ENCODE data around the gene FRMPD4. TPM values are rescaled to one million over a fixed set of nuclear protein-coding genes. Genes with fewer than 3 reads are reported as not detected.

The FRMPD4 gene
- total and polyA plus RNA-seq, 2 donors from 2014 or later, result not detected

GRCh38 chrX:12139934-12140611 lies 1.8 kb downstream of the FRMPD4 start:
- H3K36me3 ChIP-seq (ENCODE audit: control insufficient read depth in 2 of 3, insufficient read depth in 3 of 3, low read length in 3 of 3), result no peaks in the 10 kb centered on the region
- no peaks in the 10 kb centered on the region for H3K9me3 ChIP-seq (ENCODE audit: control insufficient read depth in 2 of 3, insufficient read depth in 1 of 3, low read length in 3 of 3)
- peaks cover 24% of the 10 kb centered on the region for H3K27me3 ChIP-seq (ENCODE audit: control insufficient read depth, insufficient read depth, low read length)
- H3K9ac ChIP-seq (ENCODE audit: low read length in 3 of 3), result no peak overlapping the region
- no peak for TF ChIP-seq CTCF (IDR thresholded peaks at IDR 0.05; ENCODE audit: borderline replicate concordance, extremely low read depth, insufficient read depth)
- DNase-seq (no peak), FAIRE-seq (no peak)
- intact Hi-C loops (cut with DNase I), result no loop called here
- H3K4me1 ChIP-seq (ENCODE audit: control insufficient read depth in 2 of 3, insufficient read depth in 2 of 3, low read depth in 1 of 3, low read length in 3 of 3), result no peaks in the 10 kb centered on the region
- H3K4me3 ChIP-seq (ENCODE audit: low read length in 3 of 3), result no peak overlapping the region
- H3K27ac ChIP-seq (ENCODE audit: low read depth in 2 of 2, low read length in 2 of 2), result no peak overlapping the region

GRCh38 chrX:12141511-12141910 lies 3.2 kb downstream of the FRMPD4 start:
- H3K36me3 ChIP-seq (ENCODE audit: control insufficient read depth in 2 of 3, insufficient read depth in 3 of 3, low read length in 3 of 3), result no peaks in the 10 kb centered on the region
- intact Hi-C loops (cut with DNase I), result no loop called here
- no peaks in the 10 kb centered on the region for H3K9me3 ChIP-seq (ENCODE audit: control insufficient read depth in 2 of 3, insufficient read depth in 1 of 3, low read length in 3 of 3)
- H3K9ac ChIP-seq (ENCODE audit: low read length in 3 of 3), result no peak overlapping the region
- peaks cover 18% of the 10 kb centered on the region for H3K27me3 ChIP-seq (ENCODE audit: control insufficient read depth, insufficient read depth, low read length)
- H3K27ac ChIP-seq (ENCODE audit: low read depth in 2 of 2, low read length in 2 of 2), result no peak overlapping the region
- H3K4me1 ChIP-seq (ENCODE audit: control insufficient read depth in 2 of 3, insufficient read depth in 2 of 3, low read depth in 1 of 3, low read length in 3 of 3), result no peaks in the 10 kb centered on the region
- FAIRE-seq (no peak), DNase-seq (no peak)
- TF ChIP-seq CTCF (IDR thresholded peaks at IDR 0.05; ENCODE audit: borderline replicate concordance, extremely low read depth, insufficient read depth), result no peak
- no peak overlapping the region for H3K4me3 ChIP-seq (ENCODE audit: low read length in 3 of 3)

- FAIRE-seq, result no peak
These were observed 4.4 kb downstream of the FRMPD4 start for GRCh38 chrX:12142661-12143060.

More at GRCh38 chrX:12142661-12143060, 4.4 kb downstream of the FRMPD4 start:
- Histone ChIP-seq H3K4me3 (ENCODE audit: low read length in 3 of 3) (no peak overlapping the region), H3K4me1 (ENCODE audit: control insufficient read depth in 2 of 3, insufficient read depth in 2 of 3, low read depth in 1 of 3, low read length in 3 of 3) (no peaks in the 10 kb centered on the region), H3K27ac (ENCODE audit: low read depth in 2 of 2, low read length in 2 of 2) (no peak overlapping the region), H3K9ac (ENCODE audit: low read length in 3 of 3) (no peak overlapping the region), H3K36me3 (ENCODE audit: control insufficient read depth in 2 of 3, insufficient read depth in 3 of 3, low read length in 3 of 3) (no peaks in the 10 kb centered on the region), H3K9me3 (ENCODE audit: control insufficient read depth in 2 of 3, insufficient read depth in 1 of 3, low read length in 3 of 3) (no peaks in the 10 kb centered on the region), H3K27me3 (ENCODE audit: control insufficient read depth, insufficient read depth, low read length) (peaks cover 17% of the 10 kb centered on the region)
- intact Hi-C loops (cut with DNase I), result no loop called here
- DNase-seq, result no peak
- TF ChIP-seq CTCF (IDR thresholded peaks at IDR 0.05; ENCODE audit: borderline replicate concordance, extremely low read depth, insufficient read depth), result no peak
